Keratinocyte (primary cell): ENCODE results near the gene DIO1. TPM values are rescaled to one million over a fixed set of nuclear protein-coding genes. Genes with fewer than 3 reads are reported as not detected.

Experiments
- DNase-seq: peaks from one replicate; pipeline ENCODE4 v3.0.0-alpha.2; 2011; ENCODE audit warnings: low read depth, missing footprints, low spot score
- FAIRE-seq: peaks from 2 replicates; lab custom pipeline; 2011; peaks lifted over from hg19 to GRCh38; lab: Jason Lieb, UNC
- H2AFZ ChIP-seq: 2 replicates; pipeline ENCODE4 v1.6.0; 2012; ENCODE audit warnings: low read length, control low read depth, inconsistent platforms; ENCODE audit not compliant: control insufficient read depth
- H3K27ac ChIP-seq: 2 replicates; pipeline ENCODE4 v1.5.1; 2011; ENCODE audit warnings: low read length; ENCODE audit not compliant: control insufficient read depth, insufficient read depth
- H3K27me3 ChIP-seq: 3 replicates; pipeline ENCODE4 v1.6.0; 2011; ENCODE audit warnings: low read length; ENCODE audit not compliant: control insufficient read depth, insufficient read depth; ENCODE audit errors: extremely low read depth
- H3K36me3 ChIP-seq, 2 experiments: 2 replicates in 1 of 2; 3 replicates in 1 of 2; pipeline ENCODE4 v1.5.1; 2011; ENCODE audit warnings: low read length in 2 of 2, mild to moderate bottlenecking in 1 of 2; ENCODE audit not compliant: control insufficient read depth in 2 of 2, insufficient read depth in 2 of 2; ENCODE audit errors: extremely low read depth in 1 of 2
- H3K4me1 ChIP-seq: 3 replicates; pipeline ENCODE4 v1.5.1; 2011; ENCODE audit warnings: low read length; ENCODE audit not compliant: control insufficient read depth, insufficient read depth; ENCODE audit errors: extremely low read depth
- H3K4me2 ChIP-seq: 3 replicates; pipeline ENCODE4 v1.6.0; 2011; ENCODE audit warnings: low read depth, low read length; ENCODE audit not compliant: control insufficient read depth, insufficient read depth; ENCODE audit errors: extremely low read depth
- H3K4me3 ChIP-seq, 3 experiments: fragments of 200-600 bp in 1 of 3; sonication (generic) in 1 of 3; 2 replicates in 2 of 3; 3 replicates in 1 of 3; pipeline ENCODE4 v1.5.1; 2011 to 2016; ENCODE audit warnings: low read length in 3 of 3, mild to moderate bottlenecking in 3 of 3, control low read depth in 2 of 3, inconsistent platforms in 1 of 3, low read depth in 1 of 3, mixed read lengths in 1 of 3, mixed run types in 1 of 3, moderate library complexity in 1 of 3; ENCODE audit not compliant: control insufficient read depth in 2 of 3, insufficient read depth in 2 of 3; ENCODE audit errors: extremely low read depth in 1 of 3
- H3K79me2 ChIP-seq: 2 replicates; pipeline ENCODE4 v1.6.0; 2012; ENCODE audit warnings: low read length; ENCODE audit not compliant: control insufficient read depth, insufficient read depth
- H3K9ac ChIP-seq: 3 replicates; pipeline ENCODE4 v1.6.0; 2011; ENCODE audit warnings: low read length; ENCODE audit not compliant: control insufficient read depth, insufficient read depth; ENCODE audit errors: extremely low read depth
- H3K9me1 ChIP-seq: 3 replicates; pipeline ENCODE4 v1.6.0; 2011; ENCODE audit warnings: low read length; ENCODE audit not compliant: control insufficient read depth, insufficient read depth; ENCODE audit errors: extremely low read depth
- H3K9me3 ChIP-seq: 2 replicates; pipeline ENCODE4 v1.5.1; 2012; ENCODE audit warnings: low read depth, low read length; ENCODE audit not compliant: control insufficient read depth
- H4K20me1 ChIP-seq: 3 replicates; pipeline ENCODE4 v1.6.0; 2011; ENCODE audit warnings: low read length; ENCODE audit not compliant: control insufficient read depth, insufficient read depth; ENCODE audit errors: extremely low read depth
- CTCF ChIP-seq, 3 experiments: IDR thresholded peaks in 1 of 3; conservative IDR thresholded peaks in 1 of 3; optimal IDR thresholded peaks in 1 of 3; 2 replicates in 2 of 3; 3 replicates in 1 of 3; pipeline versions ENCODE3 to v1.5.1; 2011; ENCODE audit warnings: low read length in 3 of 3, mild to moderate bottlenecking in 3 of 3, moderate library complexity in 2 of 3, control low read depth in 1 of 3, inconsistent platforms in 1 of 3; ENCODE audit not compliant: insufficient read depth in 2 of 3; ENCODE audit errors: extremely low read depth in 1 of 3
- EZH2 ChIP-seq: IDR thresholded peaks from one replicate; pipeline ENCODE4 v1.6.1; 2012; ENCODE audit warnings: inconsistent platforms, mild to moderate bottlenecking, low read length, moderate library complexity
- dilution Hi-C: fragments of 300-500 bp; cut with MboI; formaldehyde crosslinking; loops from one replicate; pipeline ENCODE4 v1.7.0; 2020; ENCODE audit warnings: low sequenced_read_pairs; ENCODE audit not compliant: extremely low pct_ligation_motif_present
- polyA plus RNA-seq, 5 experiments: library from polyadenylated mRNA; depleted of rRNA in 3 of 5; stranded (reverse) in 3 of 5; stranded (forward) in 1 of 5; unstranded in 1 of 5; fragments of >200 nt; gene quantifications; 1 replicate in 1 of 5; 2 replicates in 3 of 5; 3 replicates in 1 of 5; pipeline versions ENCODE4 v1.2.1 to v1.2.3, GENCODE V29; 2011 to 2012; ENCODE audit warnings: missing spikeins in 2 of 5, low read depth in 1 of 5, low replicate concordance in 1 of 5

Gene DIO1
- polyA plus RNA-seq, 1 donor (not counting 4 experiments of a cell fraction or from before 2014, with no cell fraction given): not detected

- H3K9me1 ChIP-seq: no peaks in the 10 kb centered on the region
- H3K36me3 ChIP-seq: peaks cover 1 to 4% of the 10 kb centered on the region in 2 experiments
- no peak for FAIRE-seq
- no peaks in the 10 kb centered on the region for H4K20me1 ChIP-seq
- H3K9me3 ChIP-seq: no peaks in the 10 kb centered on the region
- no peak overlapping the region for H3K9ac ChIP-seq
- dilution Hi-C loops: no loop called here
- no peaks in the 10 kb centered on the region for H3K27me3 ChIP-seq
- H3K79me2 ChIP-seq: no peaks in the 10 kb centered on the region
- no peak overlapping the region for H3K4me2 ChIP-seq
- H3K27ac ChIP-seq: no peak overlapping the region
- H2AFZ ChIP-seq: no peak overlapping the region
- H3K4me1 ChIP-seq: peaks cover 3% of the 10 kb centered on the region
- no peak overlapping the region for H3K4me3 ChIP-seq
- no peak for TF ChIP-seq CTCF (optimal IDR thresholded peaks at IDR 0.05 in 1 of 3, IDR thresholded peaks at IDR 0.05 in 1 of 3, conservative IDR thresholded peaks at IDR 0.05 in 1 of 3; ENCODE audit: extremely low read depth in 1 of 3, insufficient read depth in 2 of 3, low read length in 3 of 3)
- no peak for TF ChIP-seq EZH2
- no peak for DNase-seq
Measured at GRCh38 chr1:53909946-53910345, 16.0 kb downstream of the DIO1 start.

GRCh38 chr1:53911442-53911841, 17.5 kb downstream of the DIO1 start:
- dilution Hi-C loops: no loop called here
- H3K4me3 ChIP-seq: no peak overlapping the region
- no peak overlapping the region for H3K9ac ChIP-seq
- H3K36me3 ChIP-seq: peaks cover 1 to 4% of the 10 kb centered on the region in 2 experiments
- FAIRE-seq: no peak
- H4K20me1 ChIP-seq: no peaks in the 10 kb centered on the region
- no peak overlapping the region for H3K4me2 ChIP-seq
- peaks cover 3% of the 10 kb centered on the region for H3K4me1 ChIP-seq
- no peaks in the 10 kb centered on the region for H3K9me3 ChIP-seq
- H3K9me1 ChIP-seq: no peaks in the 10 kb centered on the region
- no peak overlapping the region for H3K27ac ChIP-seq
- TF ChIP-seq EZH2 (no peak), CTCF (optimal IDR thresholded peaks at IDR 0.05 in 1 of 3, IDR thresholded peaks at IDR 0.05 in 1 of 3, conservative IDR thresholded peaks at IDR 0.05 in 1 of 3; ENCODE audit: extremely low read depth in 1 of 3, insufficient read depth in 2 of 3, low read length in 3 of 3) (no peak)
- no peaks in the 10 kb centered on the region for H3K79me2 ChIP-seq
- H3K27me3 ChIP-seq: no peaks in the 10 kb centered on the region
- no peak overlapping the region for H2AFZ ChIP-seq
- DNase-seq: no peak
